CD14-positive monocyte (primary cell): ENCODE results near the gene MRPL51. TPM values are rescaled to one million over a fixed set of nuclear protein-coding genes. Genes with fewer than 3 reads are reported as not detected.

Experiments
- DNase-seq, 3 donors: peaks; one replicate each; pipeline ENCODE4 v3.0.0-alpha.2; 2011 to 2022
- H2AFZ ChIP-seq: 2 replicates; pipeline ENCODE4 v1.6.0; 2012; ENCODE audit warnings: mild to moderate bottlenecking, low read depth, low read length, inconsistent platforms; ENCODE audit not compliant: insufficient read depth, poor library complexity, severe bottlenecking
- H3K27ac ChIP-seq, 2 donors: 1 replicate in 1 of 2; 2 replicates in 1 of 2; pipeline ENCODE4 v1.5.1; 2012 to 2013; ENCODE audit warnings: low read length in 2 of 2, control low read depth in 1 of 2, inconsistent platforms in 1 of 2, low read depth in 1 of 2, mild to moderate bottlenecking in 1 of 2
- H3K27me3 ChIP-seq, 2 donors: one replicate each; pipeline versions ENCODE4 v1.6.0 to v1.6.1; 2011 to 2013; ENCODE audit warnings: low read length in 2 of 2; ENCODE audit not compliant: control insufficient read depth in 2 of 2, insufficient read depth in 2 of 2
- H3K36me3 ChIP-seq, 2 donors: replicated peaks in 1 of 2; 1 replicate in 1 of 2; 2 replicates in 1 of 2; pipeline versions ENCODE4 v1.5.1 to v1.6.1; 2012 to 2013; ENCODE audit warnings: low read length in 2 of 2, control low read depth in 1 of 2, inconsistent platforms in 1 of 2, mild to moderate bottlenecking in 1 of 2; ENCODE audit not compliant: insufficient read depth in 2 of 2, control insufficient read depth in 1 of 2
- H3K4me1 ChIP-seq, 2 donors: 1 replicate in 1 of 2; 2 replicates in 1 of 2; pipeline versions ENCODE4 v1.5.1 to v1.6.1; 2012 to 2013; ENCODE audit warnings: low read length in 2 of 2, control low read depth in 1 of 2, inconsistent platforms in 1 of 2, mild to moderate bottlenecking in 1 of 2, moderate library complexity in 1 of 2; ENCODE audit not compliant: insufficient read depth in 2 of 2, control insufficient read depth in 1 of 2
- H3K4me2 ChIP-seq: replicated peaks from 2 replicates; pipeline ENCODE3; 2012; ENCODE audit warnings: low read length, moderate library complexity, mild to moderate bottlenecking; ENCODE audit not compliant: poor library complexity, severe bottlenecking; ENCODE audit errors: extremely low read depth
- H3K4me3 ChIP-seq, 3 experiments: fragments of 200-600 bp in 1 of 3; sonication (generic) in 1 of 3; replicated peaks in 1 of 3; 1 replicate in 2 of 3; 2 replicates in 1 of 3; pipeline ENCODE4 v1.5.1; 2011 to 2013; ENCODE audit warnings: low read length in 3 of 3, mild to moderate bottlenecking in 3 of 3, control low read depth in 2 of 3, low read depth in 2 of 3, inconsistent platforms in 1 of 3, moderate library complexity in 1 of 3
- H3K79me2 ChIP-seq: 2 replicates; pipeline ENCODE4 v1.6.0; 2012; ENCODE audit warnings: mild to moderate bottlenecking, control low read depth, inconsistent platforms, low read length, moderate library complexity; ENCODE audit not compliant: insufficient read depth
- H3K9ac ChIP-seq: 2 replicates; pipeline ENCODE4 v1.6.0; 2017; ENCODE audit warnings: low read length, mild to moderate bottlenecking; ENCODE audit not compliant: insufficient read depth, poor library complexity, severe bottlenecking
- H3K9me3 ChIP-seq, 2 donors: replicated peaks in 1 of 2; 1 replicate in 1 of 2; 2 replicates in 1 of 2; pipeline versions ENCODE4 v1.5.1 to v1.6.1; 2012 to 2013; ENCODE audit warnings: low read length in 2 of 2, control low read depth in 1 of 2; ENCODE audit not compliant: control insufficient read depth in 1 of 2, insufficient read depth in 1 of 2
- H4K20me1 ChIP-seq: 2 replicates; pipeline ENCODE4 v1.6.0; 2012; ENCODE audit warnings: mild to moderate bottlenecking, low read length, control low read depth, moderate library complexity; ENCODE audit not compliant: insufficient read depth
- H3K27ac Mint-ChIP-seq, 7 donors: one replicate each; pipeline ENCODE4 v1.8.0; 2020; ENCODE audit warnings: mild to moderate bottlenecking in 7 of 7, mixed read lengths in 7 of 7, moderate library complexity in 6 of 7, inconsistent platforms in 2 of 7
- H3K27me3 Mint-ChIP-seq, 3 donors: one replicate each; pipeline ENCODE4 v1.8.0; 2021 to 2022; ENCODE audit warnings: low read depth in 3 of 3, mild to moderate bottlenecking in 3 of 3, mixed read lengths in 3 of 3, moderate library complexity in 3 of 3, inconsistent platforms in 1 of 3
- H3K36me3 Mint-ChIP-seq, 2 donors: one replicate each; pipeline ENCODE4 v1.8.0; 2020; ENCODE audit warnings: mixed read lengths in 2 of 2, inconsistent platforms in 1 of 2, mild to moderate bottlenecking in 1 of 2
- H3K4me1 Mint-ChIP-seq: one replicate; pipeline ENCODE4 v1.8.0; 2020; ENCODE audit warnings: mild to moderate bottlenecking, mixed read lengths
- H3K4me3 Mint-ChIP-seq, 2 donors: one replicate each; pipeline ENCODE4 v1.8.0; 2020; ENCODE audit warnings: mild to moderate bottlenecking in 2 of 2, mixed read lengths in 2 of 2, moderate library complexity in 1 of 2
- H3K9me3 Mint-ChIP-seq, 7 donors: one replicate each; pipeline ENCODE4 v1.8.0; 2020 to 2022; ENCODE audit warnings: mixed read lengths in 7 of 7, mild to moderate bottlenecking in 6 of 7, moderate library complexity in 6 of 7, inconsistent platforms in 2 of 7
- CTCF ChIP-seq: fragments of 200-600 bp; IDR thresholded peaks from one replicate; pipeline ENCODE4 v1.8.0; 2022; ENCODE audit warnings: antibody characterized with exemption, mild to moderate bottlenecking
- WGBS: methylation state at CpG from one replicate; pipeline ENCODE4 v1.1.5; 2013; ENCODE audit warnings: missing lambda C conversion rate; ENCODE audit not compliant: insufficient coverage; 5-methylcytosine and 5-hydroxymethylcytosine counted together
- intact Hi-C, 2 donors: fragments of 100-400 bp; cut with micrococcal nuclease; formaldehyde crosslinking; loops; one replicate each; pipeline versions ENCODE4 v1.15.0 to v1.15.1; 2023
- polyA plus RNA-seq, 3 donors: library from polyadenylated mRNA; depleted of rRNA in 1 of 3; unstranded in 2 of 3; stranded (reverse) in 1 of 3; fragments of 300-500 nt in 2 of 3; fragments of >200 nt in 1 of 3; fragmentation: Illumina TruSeq in 2 of 3; gene quantifications; 1 replicate in 2 of 3; 2 replicates in 1 of 3; pipeline ENCODE4 v1.2.3, GENCODE V29; 2012 to 2021

The MRPL51 gene
- polyA plus RNA-seq, 3 donors, result 22.0 to 238 (median 189) TPM

- Histone ChIP-seq H3K79me2 (peaks cover 52% of the 10 kb centered on the region), H3K9ac (no peak overlapping the region), H4K20me1 (peaks cover 77% of the 10 kb centered on the region), H2AFZ (no peak overlapping the region), H3K4me3 (no peak overlapping the region), H3K9me3 (no peaks in the 10 kb centered on the region), H3K4me2 (no peak overlapping the region), H3K4me1 (peaks cover 37 to 54% of the 10 kb centered on the region in 2 donors), H3K27me3 (no peaks in the 10 kb centered on the region), H3K27ac (peak overlapping the region; percentile 37 to 66), H3K36me3 (peaks cover 81 to 85% of the 10 kb centered on the region in 2 donors)
- Mint-ChIP-seq H3K4me3 (no peak overlapping the region), H3K4me1 (peaks cover 56% of the 10 kb centered on the region), H3K27me3 (no peaks in the 10 kb centered on the region), H3K27ac (peak overlapping the region; percentile 43 to 76 (median 65)), H3K36me3 (peaks cover 79 to 94% of the 10 kb centered on the region in 2 donors), H3K9me3 (no peaks in the 10 kb centered on the region)
- TF ChIP-seq CTCF, result no peak
- peak in 1 of 3 donors; percentile 23 for DNase-seq
- intact Hi-C loops, result loop anchor here in 1 of 2 donors (5.0 kb wide), 1 partner anchor 120 kb away; no protein-coding TSS in a partner anchor
- 71% methylated on average over 10 of the region's 13 CpGs for WGBS
Observed at GRCh38 chr12:6542209-6543009, 49.3 kb upstream of the MRPL51 start.

DNA sequence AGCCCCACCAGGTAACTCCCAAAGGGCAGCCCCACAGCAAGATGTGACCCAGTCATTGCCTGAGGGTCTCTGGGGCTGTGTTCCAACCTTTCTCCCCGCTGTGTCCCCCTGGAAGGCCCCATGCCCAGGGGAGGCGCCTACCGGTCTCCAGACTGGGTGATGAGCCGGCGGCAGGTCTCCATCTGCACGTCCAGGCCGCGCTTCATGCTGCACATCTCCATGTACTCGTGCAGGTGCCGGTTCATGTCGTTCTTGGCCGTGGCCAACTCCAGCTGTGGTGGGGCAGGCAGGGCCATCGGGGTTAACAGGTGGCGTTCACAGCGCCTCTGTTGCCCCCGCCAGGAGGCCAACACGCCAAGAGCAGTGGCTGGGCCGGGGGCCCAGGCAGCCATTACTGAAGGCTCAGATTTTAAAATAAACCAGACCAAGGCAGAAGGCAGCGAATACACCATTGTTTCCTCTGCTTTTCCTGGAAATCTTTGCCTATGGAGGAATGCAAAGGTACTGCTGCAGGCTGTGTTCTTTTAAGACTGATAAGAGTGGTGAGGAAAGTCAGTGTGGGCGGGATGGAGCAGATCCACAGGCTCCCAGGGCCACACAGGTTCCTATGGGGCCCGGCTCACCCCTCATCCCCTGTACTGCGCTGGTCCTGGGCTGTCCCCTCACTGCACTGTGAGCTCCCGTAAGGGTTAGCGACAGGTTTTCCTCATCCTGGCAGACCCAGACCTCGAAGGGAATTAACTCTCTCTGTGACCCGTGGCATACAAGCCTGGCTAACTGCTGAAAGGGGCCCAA lies 48.5 kb upstream of the MRPL51 start:
- Histone ChIP-seq H2AFZ (no peak overlapping the region), H3K9me3 (no peaks in the 10 kb centered on the region), H4K20me1 (peaks cover 79% of the 10 kb centered on the region), H3K27ac (peak overlapping the region in 1 of 2 donors; percentile 66), H3K4me2 (no peak overlapping the region), H3K79me2 (peaks cover 52% of the 10 kb centered on the region), H3K9ac (no peak overlapping the region), H3K36me3 (peaks cover 81 to 85% of the 10 kb centered on the region in 2 donors), H3K4me1 (peaks cover 43 to 58% of the 10 kb centered on the region in 2 donors), H3K27me3 (no peaks in the 10 kb centered on the region), H3K4me3 (no peak overlapping the region)
- peak overlapping the region; percentile 48 to 90 (median 76) for H3K27ac Mint-ChIP-seq
- peaks cover 79 to 94% of the 10 kb centered on the region in 2 donors for H3K36me3 Mint-ChIP-seq
- H3K4me3 Mint-ChIP-seq, result no peak overlapping the region
- H3K4me1 Mint-ChIP-seq, result peaks cover 59% of the 10 kb centered on the region
- no peaks in the 10 kb centered on the region for H3K9me3 Mint-ChIP-seq
- no peak for DNase-seq
- H3K27me3 Mint-ChIP-seq, result peaks cover 0 to 2% (median 0%) of the 10 kb centered on the region in 3 donors
- 93% methylated on average over 26 of the region's 26 CpGs for whole genome bisulfite sequencing
- intact Hi-C loops, result loop anchor here in 1 of 2 donors (5.0 kb wide), 1 partner anchor 119 kb away; no protein-coding TSS in a partner anchor
- TF ChIP-seq CTCF, result no peak
